B cell (primary cell): ENCODE measurements around the gene ZYG11A. TPM values are rescaled to one million over a fixed set of nuclear protein-coding genes. Genes with fewer than 3 reads are reported as not detected.

Experiments used
- ATAC-seq: fragments of 200-7000 bp; cut with Tn5 transposase; one replicate; pipeline ENCODE4 v1.10.0; 2021; ENCODE audit warnings: low read depth, mild to moderate bottlenecking, moderate number of reproducible peaks, moderate library complexity
- CTCF ChIA-PET: fragments of 350-600 bp; sonication (Branson Sonifier 250); formaldehyde crosslinking; loops from one replicate; lab custom pipeline; 2021; ENCODE audit warnings: antibody characterized with exemption, inconsistent platforms; lab: Charles Lee
- POLR2A ChIA-PET: fragments of 350-600 bp; sonication (Branson Sonifier 250); formaldehyde crosslinking; loops from one replicate; lab custom pipeline; 2021; ENCODE audit warnings: antibody characterized with exemption; lab: Charles Lee
- DNase-seq: peaks from one replicate; pipeline ENCODE4 v3.0.0; 2013
- H2AFZ ChIP-seq: 2 replicates; pipeline ENCODE4 v1.6.1; 2012; ENCODE audit warnings: mild to moderate bottlenecking, low read depth, low read length; ENCODE audit not compliant: insufficient read depth, poor library complexity, severe bottlenecking
- H3K27ac ChIP-seq, 2 donors: 1 replicate in 1 of 2; 2 replicates in 1 of 2; pipeline ENCODE4 v1.5.1; 2012 to 2013; ENCODE audit warnings: low read length in 2 of 2, mild to moderate bottlenecking in 2 of 2, moderate library complexity in 1 of 2
- H3K27me3 ChIP-seq, 4 experiments: fragments of 200-600 bp in 1 of 4; sonication (generic) in 1 of 4; replicated peaks in 1 of 4; 1 replicate in 2 of 4; 2 replicates in 2 of 4; pipeline versions ENCODE4 v1.6.1 to v1.7.0; 2013 to 2016; ENCODE audit warnings: low read length in 3 of 4, mild to moderate bottlenecking in 2 of 4, mixed read lengths in 1 of 4, moderate library complexity in 1 of 4; ENCODE audit not compliant: insufficient read depth in 4 of 4, control insufficient read depth in 3 of 4; ENCODE audit errors: control extremely low read depth in 1 of 4
- H3K36me3 ChIP-seq, 2 experiments: replicated peaks in 1 of 2; 1 replicate in 1 of 2; 2 replicates in 1 of 2; pipeline versions ENCODE4 v1.6.1 to v1.7.1; 2013; ENCODE audit warnings: low read length in 1 of 2; ENCODE audit not compliant: insufficient read depth in 2 of 2, control insufficient read depth in 1 of 2; ENCODE audit errors: control extremely low read depth in 1 of 2, extremely low read depth in 1 of 2
- H3K4me1 ChIP-seq, 2 donors: fragments of 200-600 bp in 1 of 2; sonication (generic) in 1 of 2; 1 replicate in 1 of 2; 2 replicates in 1 of 2; pipeline versions ENCODE4 v1.5.1 to v1.6.1; 2013 to 2017; ENCODE audit warnings: low read length in 2 of 2; ENCODE audit not compliant: control insufficient read depth in 2 of 2, insufficient read depth in 2 of 2
- H3K4me2 ChIP-seq: replicated peaks from 2 replicates; pipeline ENCODE3; 2012; ENCODE audit warnings: mild to moderate bottlenecking, low read depth, low read length; ENCODE audit not compliant: poor library complexity, severe bottlenecking
- H3K4me3 ChIP-seq, 5 experiments: fragments of 200-600 bp in 1 of 5; sonication (generic) in 1 of 5; 1 replicate in 3 of 5; 2 replicates in 2 of 5; pipeline versions ENCODE4 v1.5.1 to v1.7.0; 2011 to 2016; ENCODE audit warnings: low read length in 4 of 5, mild to moderate bottlenecking in 4 of 5, low read depth in 2 of 5, control low read depth in 1 of 5, moderate library complexity in 1 of 5; ENCODE audit not compliant: insufficient read depth in 1 of 5; ENCODE audit errors: control extremely low read depth in 1 of 5, extremely low read depth in 1 of 5
- H3K79me2 ChIP-seq: fragments of 200-600 bp; sonication (generic); one replicate; pipeline ENCODE4 v1.6.0; 2016; ENCODE audit warnings: low read length; ENCODE audit not compliant: control insufficient read depth, insufficient read depth
- H3K9ac ChIP-seq: fragments of 200-600 bp; sonication (generic); 2 replicates; pipeline ENCODE4 v1.6.1; 2017; ENCODE audit warnings: mild to moderate bottlenecking, low read length, moderate library complexity
- H3K9me3 ChIP-seq, 3 donors: one replicate each; pipeline versions ENCODE4 v1.6.1 to v1.7.1; 2013; ENCODE audit warnings: low read length in 2 of 3; ENCODE audit not compliant: control insufficient read depth in 2 of 3, insufficient read depth in 1 of 3; ENCODE audit errors: control extremely low read depth in 1 of 3
- H4K20me1 ChIP-seq: 2 replicates; pipeline ENCODE4 v1.6.0; 2012; ENCODE audit warnings: mild to moderate bottlenecking, low read length; ENCODE audit not compliant: insufficient read depth, control insufficient read depth, poor library complexity, severe bottlenecking
- H3K27ac Mint-ChIP-seq: one replicate; pipeline ENCODE4 v1.8.0; 2021; ENCODE audit warnings: mixed read lengths
- H3K27me3 Mint-ChIP-seq: one replicate; pipeline ENCODE4 v1.8.0; 2021; ENCODE audit warnings: mixed read lengths
- H3K4me1 Mint-ChIP-seq: one replicate; pipeline ENCODE4 v1.8.0; 2021; ENCODE audit warnings: mixed read lengths
- H3K4me3 Mint-ChIP-seq: one replicate; pipeline ENCODE4 v1.8.0; 2021; ENCODE audit warnings: mixed read lengths
- H3K9me3 Mint-ChIP-seq: one replicate; pipeline ENCODE4 v1.8.0; 2022; ENCODE audit warnings: mixed read lengths; ENCODE audit not compliant: insufficient read depth
- EZH2 ChIP-seq: IDR thresholded peaks from 2 replicates; pipeline ENCODE4 v1.6.1; 2012; ENCODE audit warnings: borderline replicate concordance, low read depth, mild to moderate bottlenecking, moderate library complexity, low read length; ENCODE audit not compliant: insufficient read depth, poor library complexity, severe bottlenecking
- WGBS: methylation state at CpG from one replicate; pipeline ENCODE4 v1.1.5; 2013; ENCODE audit warnings: missing lambda C conversion rate; ENCODE audit not compliant: insufficient coverage; 5-methylcytosine and 5-hydroxymethylcytosine counted together
- intact Hi-C: fragments of 100-400 bp; cut with micrococcal nuclease; formaldehyde crosslinking; loops from one replicate; pipeline ENCODE4 v1.10.0; 2022
- polyA plus RNA-seq: library from polyadenylated mRNA; depleted of rRNA; stranded (reverse); fragments of >200 nt; gene quantifications from 2 replicates; pipeline ENCODE4 v1.2.3, GENCODE V29; 2012
- total RNA-seq, 2 donors: library from RNA; stranded (reverse); fragments of 120-200 nt in 1 of 2; gene quantifications; 1 replicate in 1 of 2; 2 replicates in 1 of 2; pipeline versions ENCODE4 v1.2.3 to v1.2.4, GENCODE V29; 2013 to 2022
- TF ChIP-seq, protein P1 (sequence below): fragments of 200-600 bp; IDR thresholded peaks from one replicate; pipeline ENCODE4 v1.8.0; 2022; ENCODE audit warnings: antibody characterized with exemption, mild to moderate bottlenecking

The ZYG11A gene
- total and polyA plus RNA-seq, 2 donors (not counting 1 experiment from before 2014, with no cell fraction given), result 0.24 to 1.5 TPM

DNA sequence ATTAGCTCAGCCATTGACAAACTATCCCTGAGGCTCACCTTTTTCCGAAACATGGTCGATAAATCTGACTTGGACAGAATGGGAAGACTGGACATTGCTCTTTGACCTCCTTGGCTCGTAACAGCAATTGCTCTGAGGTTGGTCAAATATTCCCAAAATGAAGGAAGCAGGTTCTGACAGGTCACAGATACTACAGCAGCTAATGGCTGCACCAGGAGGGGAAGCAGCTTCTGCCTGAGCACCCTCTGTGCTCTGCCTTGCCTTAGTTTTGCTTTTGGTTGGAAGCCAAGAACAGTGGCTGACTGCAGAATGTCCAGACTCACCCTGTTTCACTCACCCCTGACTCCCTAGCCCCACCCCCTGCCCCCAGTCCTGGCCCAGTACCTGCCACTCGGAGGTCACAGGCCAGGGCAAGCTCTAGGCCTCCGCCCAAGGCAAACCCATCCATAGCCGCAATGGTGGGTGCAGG, 63.6 kb downstream of the ZYG11A start:
- Mint-ChIP-seq H3K4me1 (no peaks in the 10 kb centered on the region), H3K27ac (no peak overlapping the region), H3K4me3 (no peak overlapping the region), H3K27me3 (no peaks in the 10 kb centered on the region), H3K9me3 (no peaks in the 10 kb centered on the region)
- no peaks in the 10 kb centered on the region for H4K20me1 ChIP-seq
- no peaks in the 10 kb centered on the region for H3K79me2 ChIP-seq
- no peak for DNase-seq
- no peak overlapping the region for H3K27ac ChIP-seq
- H3K4me2 ChIP-seq, result no peak overlapping the region
- no peaks in the 10 kb centered on the region for H3K27me3 ChIP-seq
- ATAC-seq, result no peak
- ChIA-PET POLR2A (no interaction called here), CTCF (interaction anchor here (0.6 kb wide), 1 partner anchor 18 kb away, joined by 3 read pairs; no protein-coding TSS in a partner anchor)
- H3K9me3 ChIP-seq, result no peaks in the 10 kb centered on the region
- no peaks in the 10 kb centered on the region for H3K4me1 ChIP-seq
- WGBS, result 98% methylated on average over 5 of the region's 6 CpGs
- peaks cover 0 to 5% of the 10 kb centered on the region in 2 experiments for H3K36me3 ChIP-seq
- H2AFZ ChIP-seq, result no peak overlapping the region
- H3K4me3 ChIP-seq, result no peak overlapping the region
- intact Hi-C loops, result no loop called here
- TF ChIP-seq EZH2, result no peak
- TF ChIP-seq, protein P1, sequence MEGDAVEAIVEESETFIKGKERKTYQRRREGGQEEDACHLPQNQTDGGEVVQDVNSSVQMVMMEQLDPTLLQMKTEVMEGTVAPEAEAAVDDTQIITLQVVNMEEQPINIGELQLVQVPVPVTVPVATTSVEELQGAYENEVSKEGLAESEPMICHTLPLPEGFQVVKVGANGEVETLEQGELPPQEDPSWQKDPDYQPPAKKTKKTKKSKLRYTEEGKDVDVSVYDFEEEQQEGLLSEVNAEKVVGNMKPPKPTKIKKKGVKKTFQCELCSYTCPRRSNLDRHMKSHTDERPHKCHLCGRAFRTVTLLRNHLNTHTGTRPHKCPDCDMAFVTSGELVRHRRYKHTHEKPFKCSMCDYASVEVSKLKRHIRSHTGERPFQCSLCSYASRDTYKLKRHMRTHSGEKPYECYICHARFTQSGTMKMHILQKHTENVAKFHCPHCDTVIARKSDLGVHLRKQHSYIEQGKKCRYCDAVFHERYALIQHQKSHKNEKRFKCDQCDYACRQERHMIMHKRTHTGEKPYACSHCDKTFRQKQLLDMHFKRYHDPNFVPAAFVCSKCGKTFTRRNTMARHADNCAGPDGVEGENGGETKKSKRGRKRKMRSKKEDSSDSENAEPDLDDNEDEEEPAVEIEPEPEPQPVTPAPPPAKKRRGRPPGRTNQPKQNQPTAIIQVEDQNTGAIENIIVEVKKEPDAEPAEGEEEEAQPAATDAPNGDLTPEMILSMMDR, result no peak
- no peak overlapping the region for H3K9ac ChIP-seq

DNA sequence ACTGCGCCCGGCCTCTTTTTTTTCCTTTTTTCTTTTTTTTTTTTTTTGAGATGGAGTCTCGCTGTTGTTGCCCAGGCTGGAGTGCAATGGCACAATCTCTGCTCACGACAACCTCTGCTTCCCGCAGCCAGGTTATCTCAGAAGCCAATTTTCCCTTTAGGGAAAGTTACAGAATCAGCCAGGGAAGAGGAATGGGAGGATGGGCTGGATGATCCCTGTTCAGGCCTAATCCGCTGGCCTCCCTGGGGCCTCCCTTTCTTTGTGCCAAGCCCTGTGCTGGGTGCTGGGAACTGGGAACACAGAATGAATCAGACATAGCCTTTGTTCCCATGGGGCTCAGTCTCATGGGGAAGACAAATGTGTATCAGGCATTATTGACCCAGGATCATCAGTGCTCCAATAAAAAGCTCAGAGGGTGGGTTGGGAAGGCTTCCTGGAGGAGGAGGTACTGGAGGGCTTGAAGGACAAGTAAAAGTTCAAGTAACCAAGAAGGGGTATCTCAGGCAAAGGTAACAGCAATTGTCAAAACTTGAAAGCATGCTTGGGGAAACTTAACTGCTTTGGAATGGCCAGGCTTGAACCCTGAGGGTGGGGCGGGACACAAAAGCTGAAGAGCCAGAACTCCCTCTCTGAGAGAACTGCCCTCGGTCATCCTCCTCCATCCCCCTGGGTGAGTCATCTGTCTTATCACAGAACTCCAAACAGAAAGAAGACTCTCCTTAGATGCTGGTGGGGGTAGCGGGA, 64.7 kb downstream of the ZYG11A start:
- Histone ChIP-seq H3K4me2 (no peak overlapping the region), H3K9ac (no peak overlapping the region), H3K27ac (no peak overlapping the region), H3K36me3 (peaks cover 0 to 5% of the 10 kb centered on the region in 2 experiments), H3K9me3 (no peaks in the 10 kb centered on the region), H3K4me1 (no peaks in the 10 kb centered on the region), H4K20me1 (no peaks in the 10 kb centered on the region), H3K79me2 (no peaks in the 10 kb centered on the region), H3K4me3 (no peak overlapping the region), H3K27me3 (no peaks in the 10 kb centered on the region), H2AFZ (no peak overlapping the region)
- CTCF ChIA-PET, result no interaction called here
- H3K27ac Mint-ChIP-seq, result no peak overlapping the region
- no peak overlapping the region for H3K4me3 Mint-ChIP-seq
- DNase-seq (no peak), ATAC-seq (no peak)
- H3K4me1 Mint-ChIP-seq, result no peaks in the 10 kb centered on the region
- 98% methylated on average over 3 of the region's 9 CpGs for WGBS
- intact Hi-C loops, result no loop called here
- POLR2A ChIA-PET, result no interaction called here
- TF ChIP-seq EZH2, result no peak
- TF ChIP-seq, protein P1, result no peak
- no peaks in the 10 kb centered on the region for H3K27me3 Mint-ChIP-seq
- H3K9me3 Mint-ChIP-seq, result no peaks in the 10 kb centered on the region
